ENCODE data around the gene ABLIM1. TPM values are rescaled to one million over a fixed set of nuclear protein-coding genes. Genes with fewer than 3 reads are reported as not detected.

Gene ABLIM1
- total and polyA plus RNA-seq, 8 donors: 13.3 to 44.5 (median 33.3) TPM

DNA sequence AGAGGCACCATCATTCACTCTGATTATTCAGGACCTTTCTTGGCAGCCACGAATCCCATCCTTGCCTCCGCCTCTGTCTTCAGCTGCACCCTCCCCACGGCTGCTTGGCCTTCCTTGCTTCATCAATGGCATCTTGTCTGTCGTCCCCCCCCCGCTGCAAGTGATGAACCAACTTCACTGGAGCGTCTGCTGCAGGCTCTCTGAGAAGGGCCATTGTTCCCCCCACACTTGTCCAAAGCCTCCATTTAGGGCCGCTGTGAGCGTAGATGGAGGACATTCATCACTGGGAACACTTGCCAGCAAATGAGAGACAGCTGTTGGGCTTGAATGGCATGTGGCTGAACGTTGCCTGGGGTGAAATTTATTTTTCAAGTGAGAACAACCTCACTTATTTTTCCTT is 273.9 kb downstream of the ABLIM1 start:
- Histone ChIP-seq H3K9me3 (no peaks in the 10 kb centered on the region), H3K27me3 (no peaks in the 10 kb centered on the region), H3K27ac (no peak overlapping the region), H3K36me3 (no peaks in the 10 kb centered on the region), H3K4me1 (peaks cover 0 to 7% (median 0%) of the 10 kb centered on the region in 3 donors), H3K4me3 (no peak overlapping the region)
- DNase-seq: no peak
- intact Hi-C loops (cut with DNase I): no loop called here
- 89 to 92% methylated on average over 9 of the region's 9 CpGs for WGBS, 2 donors
- ATAC-seq: no peak
- FAIRE-seq: no peak
- TF ChIP-seq, protein P1, sequence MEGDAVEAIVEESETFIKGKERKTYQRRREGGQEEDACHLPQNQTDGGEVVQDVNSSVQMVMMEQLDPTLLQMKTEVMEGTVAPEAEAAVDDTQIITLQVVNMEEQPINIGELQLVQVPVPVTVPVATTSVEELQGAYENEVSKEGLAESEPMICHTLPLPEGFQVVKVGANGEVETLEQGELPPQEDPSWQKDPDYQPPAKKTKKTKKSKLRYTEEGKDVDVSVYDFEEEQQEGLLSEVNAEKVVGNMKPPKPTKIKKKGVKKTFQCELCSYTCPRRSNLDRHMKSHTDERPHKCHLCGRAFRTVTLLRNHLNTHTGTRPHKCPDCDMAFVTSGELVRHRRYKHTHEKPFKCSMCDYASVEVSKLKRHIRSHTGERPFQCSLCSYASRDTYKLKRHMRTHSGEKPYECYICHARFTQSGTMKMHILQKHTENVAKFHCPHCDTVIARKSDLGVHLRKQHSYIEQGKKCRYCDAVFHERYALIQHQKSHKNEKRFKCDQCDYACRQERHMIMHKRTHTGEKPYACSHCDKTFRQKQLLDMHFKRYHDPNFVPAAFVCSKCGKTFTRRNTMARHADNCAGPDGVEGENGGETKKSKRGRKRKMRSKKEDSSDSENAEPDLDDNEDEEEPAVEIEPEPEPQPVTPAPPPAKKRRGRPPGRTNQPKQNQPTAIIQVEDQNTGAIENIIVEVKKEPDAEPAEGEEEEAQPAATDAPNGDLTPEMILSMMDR (IDR thresholded peaks at IDR 0.05): no peak

Other genes starting within 250 kb of the ABLIM1 start
- gene FHIP2A, start 163.5 kb upstream of the ABLIM1 start, total RNA-seq: 10 to 100 TPM in 2 of 6 donors, 1 to 10 TPM in 4; 5.2 to 19.6 (median 9.0) TPM
- 1 to 10 TPM; 3.8 to 7.2 TPM for gene FHIP2A, start 163.5 kb upstream of the ABLIM1 start, polyA plus RNA-seq

Measured in pancreas (tissue), 10 donors.